ENCODE data around the gene AP4B1. TPM values are rescaled to one million over a fixed set of nuclear protein-coding genes. Genes with fewer than 3 reads are reported as not detected.
A peak's percentile ranks its signal among the peaks of the same experiment; 100 is the strongest.

The AP4B1 gene
- total RNA-seq, 5 donors from 2014 or later (not counting 1 experiment from before 2014, with no cell fraction given) = 57.8 to 66.4 (median 61.5) TPM

GRCh38 chr1:113935970-113936369 lies 31.4 kb upstream of the AP4B1 start:
- Histone ChIP-seq H3K36me3 (ENCODE audit: control insufficient read depth in 2 of 2, extremely low read depth in 1 of 2, insufficient read depth in 1 of 2, low read length in 1 of 2) (peaks cover under 1 to 2% of the 10 kb centered on the region in 2 donors), H3K4me3 (ENCODE audit: control insufficient read depth in 1 of 2, extremely low read depth in 1 of 2, low read length in 1 of 2) (no peak overlapping the region), H3K27me3 (replicated peaks in 1 of 2; ENCODE audit: control insufficient read depth in 2 of 2, extremely low read depth in 1 of 2, insufficient read depth in 2 of 2, low read length in 1 of 2) (no peaks in the 10 kb centered on the region), H3K9me3 (no peaks in the 10 kb centered on the region), H3K27ac (ENCODE audit: low read length) (peak overlapping the region; percentile 54), H3K4me1 (ENCODE audit: control insufficient read depth in 1 of 2, extremely low read depth in 1 of 2, insufficient read depth in 2 of 2, low read length in 2 of 2) (peaks cover 59 to 74% of the 10 kb centered on the region in 2 experiments)
- ATAC-seq (replicated peaks in 1 of 4) = no peak
- peak in 2 of 35 experiments; percentile 16 to 40 for DNase-seq
- POLR2A ChIA-PET = interaction anchor here (1.0 to 9.2 kb wide), 3 partner anchors 10 to 100 kb away, joined by 3 to 221 read pairs (median 20); no protein-coding TSS in a partner anchor
- Mint-ChIP-seq H3K4me1 (peaks cover 93 to 95% (median 95%) of the 10 kb centered on the region in 3 donors), H3K4me3 (peak overlapping the region in 1 of 3 donors; percentile 27), H3K9me3 (no peaks in the 10 kb centered on the region), H3K27ac (peak overlapping the region; percentile 72 to 76), H3K36me3 (peaks cover 30% of the 10 kb centered on the region), H3K27me3 (no peaks in the 10 kb centered on the region)
- no CpG with 5 or more reads among the region's 1 CpG for WGBS (ENCODE audit: insufficient coverage)
- CTCF ChIA-PET = interaction anchor here in 1 of 2 donors (0.7 to 2.1 kb wide), 2 partner anchors 11 to 68 kb away, joined by 3 to 9 read pairs; no protein-coding TSS in a partner anchor

GRCh38 chr1:113935176-113935575 lies 30.6 kb upstream of the AP4B1 start:
- ChIA-PET POLR2A (interaction anchor here (0.6 to 9.2 kb wide), 14 partner anchors 8 to 1581 kb away, joined by 3 to 221 read pairs (median 7); no protein-coding TSS in a partner anchor), CTCF (interaction anchor here (0.6 to 2.1 kb wide), 7 partner anchors 9 to 1227 kb away, joined by 3 to 9 read pairs (median 3); no protein-coding TSS in a partner anchor)
- peaks cover 22% of the 10 kb centered on the region for H3K36me3 Mint-ChIP-seq
- Histone ChIP-seq H3K4me3 (ENCODE audit: control insufficient read depth in 1 of 2, extremely low read depth in 1 of 2, low read length in 1 of 2) (no peak overlapping the region), H3K27me3 (replicated peaks in 1 of 2; ENCODE audit: control insufficient read depth in 2 of 2, extremely low read depth in 1 of 2, insufficient read depth in 2 of 2, low read length in 1 of 2) (no peaks in the 10 kb centered on the region), H3K9me3 (no peaks in the 10 kb centered on the region), H3K36me3 (ENCODE audit: control insufficient read depth in 2 of 2, extremely low read depth in 1 of 2, insufficient read depth in 1 of 2, low read length in 1 of 2) (no peaks in the 10 kb centered on the region), H3K27ac (ENCODE audit: low read length) (peak overlapping the region; percentile 54), H3K4me1 (ENCODE audit: control insufficient read depth in 1 of 2, extremely low read depth in 1 of 2, insufficient read depth in 2 of 2, low read length in 2 of 2) (peaks cover 57 to 70% of the 10 kb centered on the region in 2 experiments)
- H3K27me3 Mint-ChIP-seq = no peaks in the 10 kb centered on the region
- no peak for ATAC-seq (replicated peaks in 1 of 4)
- H3K4me1 Mint-ChIP-seq = peaks cover 93 to 95% (median 94%) of the 10 kb centered on the region in 3 donors
- no peak for DNase-seq
- peak overlapping the region; percentile 72 to 76 for H3K27ac Mint-ChIP-seq
- H3K9me3 Mint-ChIP-seq = no peaks in the 10 kb centered on the region
- WGBS (ENCODE audit: insufficient coverage) = 88% methylated on average over 1 of the region's 1 CpG
- peak overlapping the region in 1 of 3 donors; percentile 27 for H3K4me3 Mint-ChIP-seq

GRCh38 chr1:113934511-113935055 lies 30.0 kb upstream of the AP4B1 start:
- H3K27me3 Mint-ChIP-seq = no peaks in the 10 kb centered on the region
- H3K4me1 Mint-ChIP-seq = peaks cover 88 to 91% (median 89%) of the 10 kb centered on the region in 3 donors
- Histone ChIP-seq H3K27ac (ENCODE audit: low read length) (peak overlapping the region; percentile 95), H3K36me3 (ENCODE audit: control insufficient read depth in 2 of 2, extremely low read depth in 1 of 2, insufficient read depth in 1 of 2, low read length in 1 of 2) (no peaks in the 10 kb centered on the region), H3K27me3 (replicated peaks in 1 of 2; ENCODE audit: control insufficient read depth in 2 of 2, extremely low read depth in 1 of 2, insufficient read depth in 2 of 2, low read length in 1 of 2) (no peaks in the 10 kb centered on the region), H3K4me1 (ENCODE audit: control insufficient read depth in 1 of 2, extremely low read depth in 1 of 2, insufficient read depth in 2 of 2, low read length in 2 of 2) (peaks cover 52 to 64% of the 10 kb centered on the region in 2 experiments), H3K9me3 (no peaks in the 10 kb centered on the region), H3K4me3 (ENCODE audit: control insufficient read depth in 1 of 2, extremely low read depth in 1 of 2, low read length in 1 of 2) (no peak overlapping the region)
- H3K27ac Mint-ChIP-seq = peak overlapping the region; percentile 94 to 99
- no peak for ATAC-seq (replicated peaks in 1 of 4)
- WGBS (ENCODE audit: insufficient coverage) = 50% methylated on average over 4 of the region's 5 CpGs
- peaks cover 22% of the 10 kb centered on the region for H3K36me3 Mint-ChIP-seq
- CTCF ChIA-PET = interaction anchor here (0.6 to 2.4 kb wide), 9 partner anchors 10 to 1226 kb away, joined by 3 to 9 read pairs (median 3); no protein-coding TSS in a partner anchor
- peak overlapping the region; percentile 22 to 91 (median 89) for H3K4me3 Mint-ChIP-seq
- no peaks in the 10 kb centered on the region for H3K9me3 Mint-ChIP-seq
- no peak for DNase-seq
- POLR2A ChIA-PET = interaction anchor here (0.6 to 9.2 kb wide), 14 partner anchors 8 to 1580 kb away, joined by 3 to 221 read pairs (median 7); no protein-coding TSS in a partner anchor

- CTCF ChIA-PET = interaction anchor here in 1 of 2 donors (1.6 to 2.4 kb wide), 3 partner anchors 12 to 15 kb away, joined by 5 to 9 read pairs (median 7); no protein-coding TSS in a partner anchor
- peak overlapping the region; percentile 95 for H3K27ac ChIP-seq (ENCODE audit: low read length)
- peaks cover 48 to 59% of the 10 kb centered on the region in 2 experiments for H3K4me1 ChIP-seq (ENCODE audit: control insufficient read depth in 1 of 2, extremely low read depth in 1 of 2, insufficient read depth in 2 of 2, low read length in 2 of 2)
Observed at GRCh38 chr1:113934006-113934405, 29.4 kb upstream of the AP4B1 start.

GRCh38 chr1:113931451-113931851 lies 26.9 kb upstream of the AP4B1 start:
- DNase-seq = peak in 4 of 35 experiments; percentile 21 to 71 (median 32)
- peak overlapping the region; percentile 33 to 93 for H3K4me3 ChIP-seq (ENCODE audit: control insufficient read depth in 1 of 2, extremely low read depth in 1 of 2, low read length in 1 of 2)
- H3K36me3 ChIP-seq (ENCODE audit: control insufficient read depth in 2 of 2, extremely low read depth in 1 of 2, insufficient read depth in 1 of 2, low read length in 1 of 2) = no peaks in the 10 kb centered on the region
- WGBS (ENCODE audit: insufficient coverage) = 0% methylated on average over 1 of the region's 3 CpGs
- Mint-ChIP-seq H3K4me1 (peaks cover 73 to 77% (median 74%) of the 10 kb centered on the region in 3 donors), H3K27me3 (no peaks in the 10 kb centered on the region), H3K27ac (peak overlapping the region; percentile 94 to 99), H3K9me3 (no peaks in the 10 kb centered on the region), H3K36me3 (peaks cover 18% of the 10 kb centered on the region), H3K4me3 (peak overlapping the region; percentile 89 to 97 (median 91))
- CTCF ChIA-PET = interaction anchor here (0.6 to 6.2 kb wide), 12 partner anchors 9 to 859 kb away, joined by 3 to 86 read pairs (median 8); partner anchors contain the start of genes AP4B1 (in 1 of the 2), DCLRE1B (in 1 of the 2), LRIG2 (in 1 of the 2) and RSBN1 (in 1 of the 2)
- H3K4me1 ChIP-seq (ENCODE audit: control insufficient read depth in 1 of 2, extremely low read depth in 1 of 2, insufficient read depth in 2 of 2, low read length in 2 of 2) = peaks cover 40 to 43% of the 10 kb centered on the region in 2 experiments
- peak in 1 of 4 experiments; percentile 5 for ATAC-seq (replicated peaks in 1 of 4)
- POLR2A ChIA-PET = interaction anchor here (0.7 to 9.2 kb wide), 26 partner anchors 10 to 826 kb away, joined by 3 to 221 read pairs (median 11); partner anchors contain the start of genes AP4B1 (in 2 of the 2), BCAS2 (in 1 of the 2), CSDE1 (in 1 of the 2) and DCLRE1B (in 1 of the 2)
- no peaks in the 10 kb centered on the region for H3K9me3 ChIP-seq
- H3K27ac ChIP-seq (ENCODE audit: low read length) = peak overlapping the region; percentile 95
- H3K27me3 ChIP-seq (replicated peaks in 1 of 2; ENCODE audit: control insufficient read depth in 2 of 2, extremely low read depth in 1 of 2, insufficient read depth in 2 of 2, low read length in 1 of 2) = no peaks in the 10 kb centered on the region

More at GRCh38 chr1:113934006-113934405, 29.4 kb upstream of the AP4B1 start:
- Histone ChIP-seq H3K27me3 (replicated peaks in 1 of 2; ENCODE audit: control insufficient read depth in 2 of 2, extremely low read depth in 1 of 2, insufficient read depth in 2 of 2, low read length in 1 of 2) (no peaks in the 10 kb centered on the region), H3K9me3 (no peaks in the 10 kb centered on the region), H3K4me3 (ENCODE audit: control insufficient read depth in 1 of 2, extremely low read depth in 1 of 2, low read length in 1 of 2) (no peak overlapping the region), H3K36me3 (ENCODE audit: control insufficient read depth in 2 of 2, extremely low read depth in 1 of 2, insufficient read depth in 1 of 2, low read length in 1 of 2) (no peaks in the 10 kb centered on the region)
- Mint-ChIP-seq H3K4me3 (peak overlapping the region; percentile 89 to 97 (median 91)), H3K4me1 (peaks cover 83 to 85% (median 85%) of the 10 kb centered on the region in 3 donors), H3K36me3 (peaks cover 22% of the 10 kb centered on the region), H3K27ac (peak overlapping the region; percentile 94 to 99), H3K9me3 (no peaks in the 10 kb centered on the region), H3K27me3 (no peaks in the 10 kb centered on the region)
- POLR2A ChIA-PET = interaction anchor here (0.5 to 9.2 kb wide), 8 partner anchors 12 to 402 kb away, joined by 3 to 221 read pairs (median 6); no protein-coding TSS in a partner anchor
- DNase-seq = no peak
- ATAC-seq (replicated peaks in 1 of 4) = no peak
